NOMO-1 (cell line): ENCODE data around the gene RGL2.

Experiments used
- DNase-seq, 2 experiments: peaks; one replicate each; lab custom pipeline; 2025; ENCODE audit not compliant: unreplicated experiment in 2 of 2; lab: John Stamatoyannopoulos, UW

The RGL2 gene

DNA sequence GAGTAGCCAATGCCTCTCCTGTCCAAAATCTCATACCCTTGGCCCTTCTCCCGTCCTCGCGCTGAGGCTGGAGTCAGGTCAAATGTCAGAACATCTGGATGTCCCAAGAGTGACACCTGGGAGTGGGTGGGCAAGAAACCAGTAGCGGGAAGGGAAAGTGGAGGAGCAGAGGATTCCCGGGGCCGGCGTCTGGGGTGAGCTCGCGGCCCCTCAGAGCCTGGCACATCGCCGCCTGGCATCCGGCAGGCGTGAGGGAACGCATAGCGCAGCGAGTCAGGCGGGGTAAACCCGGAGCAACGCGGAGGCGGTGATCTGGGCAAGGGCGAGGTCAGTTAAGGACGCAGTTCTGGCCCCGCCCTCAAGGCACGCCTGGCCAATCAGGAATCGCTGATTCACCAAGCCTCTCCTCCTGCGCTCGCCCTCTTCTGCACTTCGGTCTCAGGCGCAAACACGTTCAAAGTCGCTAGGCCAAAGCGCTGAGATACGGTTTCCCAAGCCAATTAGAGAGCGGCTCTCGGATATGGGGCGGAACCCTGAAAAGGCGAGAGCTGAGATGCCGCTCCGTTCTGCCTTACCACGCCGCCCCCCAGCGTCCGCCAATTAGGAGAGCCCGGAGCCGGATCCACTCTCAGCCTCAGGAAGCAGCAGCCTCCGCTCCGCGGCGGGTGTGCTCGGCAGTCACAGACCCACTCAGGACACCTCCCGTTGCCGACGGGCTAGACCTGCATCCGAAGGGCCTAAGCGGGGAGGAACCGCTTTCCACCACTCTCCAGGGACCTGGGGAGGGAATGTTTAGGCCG is 49.6 kb downstream of the RGL2 start:
- peak; percentile 100 for DNase-seq

DNA sequence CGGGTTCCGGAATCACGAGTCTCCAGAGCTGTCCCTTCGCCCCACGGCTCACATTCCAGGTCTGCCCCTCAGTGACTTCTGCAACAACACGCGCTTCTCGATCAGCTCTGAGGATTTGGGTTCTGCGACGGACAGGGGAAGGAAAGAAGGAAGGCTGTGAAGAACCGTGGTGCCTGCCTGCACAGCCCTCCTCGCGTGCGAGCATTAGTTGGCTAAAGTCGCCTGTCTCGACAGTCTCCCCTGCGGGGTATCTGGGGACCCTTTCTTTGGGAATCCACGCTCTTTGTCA is 50.2 kb downstream of the RGL2 start:
- peak in 1 of 2 experiments; percentile 70 for DNase-seq

DNA sequence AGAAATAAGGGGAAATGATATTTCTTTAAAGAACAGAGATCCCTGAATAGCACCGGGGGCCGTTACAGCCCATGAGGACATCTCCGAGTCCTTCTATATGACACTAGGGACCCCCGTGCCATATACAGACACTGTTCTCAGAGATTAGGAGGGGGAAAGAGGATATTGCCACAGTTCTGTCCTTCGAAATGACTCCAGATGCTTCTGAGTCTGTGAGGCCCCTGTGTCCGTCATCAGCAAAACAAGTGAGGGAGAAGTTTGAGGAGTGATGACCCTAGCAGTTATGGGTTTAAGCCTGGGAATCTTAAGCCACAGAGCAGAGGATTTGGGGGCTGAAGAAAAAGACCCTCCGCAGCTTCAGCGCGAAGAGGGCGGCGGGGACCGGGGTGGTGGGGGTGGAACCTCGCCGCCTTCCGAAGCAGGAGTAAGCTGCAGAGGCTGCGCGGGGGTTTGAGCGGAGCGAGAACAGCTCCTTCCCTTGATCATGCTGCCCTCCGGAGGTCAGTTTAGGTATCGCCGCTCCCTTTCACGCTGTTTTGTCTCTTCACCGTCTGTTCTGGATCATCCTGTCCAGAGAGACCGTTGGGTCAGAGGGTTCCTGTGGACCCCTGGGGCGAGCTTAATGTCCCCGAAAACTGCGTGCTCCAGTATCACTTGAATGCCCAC is 50.6 kb downstream of the RGL2 start:
- peak; percentile 41 to 76 for DNase-seq

DNA sequence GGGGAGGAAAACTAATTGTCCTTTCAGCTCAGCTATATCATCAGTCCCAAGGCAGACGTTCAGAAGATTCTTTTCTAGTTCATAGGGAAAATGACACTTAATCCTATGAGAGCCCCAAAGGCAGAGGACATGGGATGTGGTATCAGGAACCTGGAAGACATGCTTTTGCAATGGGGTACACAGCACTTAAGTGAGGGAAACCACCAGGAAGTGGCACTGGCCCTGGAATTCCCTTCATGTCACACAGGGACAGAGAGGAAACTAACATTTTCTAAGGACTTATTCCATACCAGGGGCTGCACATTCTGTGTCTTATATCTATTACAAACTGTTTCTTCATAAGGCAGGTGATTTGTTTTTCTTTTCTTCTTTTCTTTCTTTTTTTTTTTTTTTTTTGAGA is 55.3 kb downstream of the RGL2 start:
- no peak for DNase-seq

DNA sequence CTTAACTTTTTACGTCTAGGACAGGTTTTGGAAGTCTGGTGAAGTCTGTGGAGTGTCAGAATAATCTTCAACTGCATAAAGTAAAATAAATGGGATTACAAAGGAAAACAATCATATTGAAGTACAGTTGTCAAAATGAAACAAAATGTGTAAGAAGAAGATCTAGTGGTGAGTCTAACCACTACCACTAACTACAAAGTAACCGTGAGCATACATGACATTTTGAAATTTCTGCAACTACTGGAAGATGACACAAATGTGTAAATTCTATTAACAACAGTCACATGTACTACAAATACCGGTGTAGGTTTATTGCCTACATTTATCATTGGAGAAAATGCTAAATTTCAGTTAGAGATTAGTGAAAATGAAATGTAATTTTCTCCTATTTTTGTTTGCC is 56.8 kb downstream of the RGL2 start:
- DNase-seq: no peak
